HL-60 (cell line): Measurements from ENCODE around the gene PPP2R2D.

ENCODE experiments used
- DNase-seq, 2 experiments: peaks; one replicate each; pipeline ENCODE4 v3.0.0-alpha.2; 2010 to 2020; ENCODE audit warnings: low read depth in 1 of 2, low spot score in 1 of 2
- H3K27ac ChIP-seq: fragments of 250-450 bp; sonication (Bioruptor Pico); replicated peaks from 2 replicates; pipeline ENCODE4 v1.5.1; 2020; ENCODE audit warnings: mild to moderate bottlenecking, moderate library complexity
- H3K27me3 ChIP-seq: fragments of 250-450 bp; sonication (Bioruptor Pico); 2 replicates; pipeline ENCODE4 v1.5.1; 2021; ENCODE audit warnings: mild to moderate bottlenecking, moderate library complexity; ENCODE audit not compliant: insufficient read depth, poor library complexity, severe bottlenecking
- H3K4me3 ChIP-seq: replicated peaks from 2 replicates; pipeline ENCODE4 v1.5.1; 2011; ENCODE audit warnings: mild to moderate bottlenecking, control low read depth, low read length; ENCODE audit not compliant: insufficient read depth
- GABPA ChIP-seq: IDR thresholded peaks from 2 replicates; pipeline ENCODE4 v1.6.1; 2012; ENCODE audit warnings: low read depth
- POLR2AphosphoS5 ChIP-seq: IDR thresholded peaks from 2 replicates; pipeline ENCODE4 v1.6.1; 2012; ENCODE audit warnings: low read depth
- REST ChIP-seq: IDR thresholded peaks from 2 replicates; pipeline ENCODE4 v1.6.1; 2012; ENCODE audit warnings: low read depth; ENCODE audit not compliant: insufficient replicate concordance
- SPI1 ChIP-seq: IDR thresholded peaks from 2 replicates; pipeline ENCODE4 v1.6.1; 2012; ENCODE audit warnings: low read depth, mild to moderate bottlenecking, borderline replicate concordance
- TF ChIP-seq, protein P1 (sequence below): IDR thresholded peaks from one replicate; pipeline ENCODE4 v1.5.1; 2011; ENCODE audit warnings: low read length, control low read depth, inconsistent platforms; ENCODE audit not compliant: insufficient read depth

Gene PPP2R2D

GRCh38 chr10:131996466-131997365 lies 95.9 kb downstream of the PPP2R2D start:
- TF ChIP-seq, protein P1, sequence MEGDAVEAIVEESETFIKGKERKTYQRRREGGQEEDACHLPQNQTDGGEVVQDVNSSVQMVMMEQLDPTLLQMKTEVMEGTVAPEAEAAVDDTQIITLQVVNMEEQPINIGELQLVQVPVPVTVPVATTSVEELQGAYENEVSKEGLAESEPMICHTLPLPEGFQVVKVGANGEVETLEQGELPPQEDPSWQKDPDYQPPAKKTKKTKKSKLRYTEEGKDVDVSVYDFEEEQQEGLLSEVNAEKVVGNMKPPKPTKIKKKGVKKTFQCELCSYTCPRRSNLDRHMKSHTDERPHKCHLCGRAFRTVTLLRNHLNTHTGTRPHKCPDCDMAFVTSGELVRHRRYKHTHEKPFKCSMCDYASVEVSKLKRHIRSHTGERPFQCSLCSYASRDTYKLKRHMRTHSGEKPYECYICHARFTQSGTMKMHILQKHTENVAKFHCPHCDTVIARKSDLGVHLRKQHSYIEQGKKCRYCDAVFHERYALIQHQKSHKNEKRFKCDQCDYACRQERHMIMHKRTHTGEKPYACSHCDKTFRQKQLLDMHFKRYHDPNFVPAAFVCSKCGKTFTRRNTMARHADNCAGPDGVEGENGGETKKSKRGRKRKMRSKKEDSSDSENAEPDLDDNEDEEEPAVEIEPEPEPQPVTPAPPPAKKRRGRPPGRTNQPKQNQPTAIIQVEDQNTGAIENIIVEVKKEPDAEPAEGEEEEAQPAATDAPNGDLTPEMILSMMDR = no peak
- TF ChIP-seq SPI1 = no peak
- no peak for TF ChIP-seq REST
- no peak for TF ChIP-seq POLR2AphosphoS5
- TF ChIP-seq GABPA = no peak
- no peak overlapping the region for H3K4me3 ChIP-seq
- no peak for DNase-seq
- no peaks in the 10 kb centered on the region for H3K27me3 ChIP-seq
- H3K27ac ChIP-seq = no peak overlapping the region

DNA sequence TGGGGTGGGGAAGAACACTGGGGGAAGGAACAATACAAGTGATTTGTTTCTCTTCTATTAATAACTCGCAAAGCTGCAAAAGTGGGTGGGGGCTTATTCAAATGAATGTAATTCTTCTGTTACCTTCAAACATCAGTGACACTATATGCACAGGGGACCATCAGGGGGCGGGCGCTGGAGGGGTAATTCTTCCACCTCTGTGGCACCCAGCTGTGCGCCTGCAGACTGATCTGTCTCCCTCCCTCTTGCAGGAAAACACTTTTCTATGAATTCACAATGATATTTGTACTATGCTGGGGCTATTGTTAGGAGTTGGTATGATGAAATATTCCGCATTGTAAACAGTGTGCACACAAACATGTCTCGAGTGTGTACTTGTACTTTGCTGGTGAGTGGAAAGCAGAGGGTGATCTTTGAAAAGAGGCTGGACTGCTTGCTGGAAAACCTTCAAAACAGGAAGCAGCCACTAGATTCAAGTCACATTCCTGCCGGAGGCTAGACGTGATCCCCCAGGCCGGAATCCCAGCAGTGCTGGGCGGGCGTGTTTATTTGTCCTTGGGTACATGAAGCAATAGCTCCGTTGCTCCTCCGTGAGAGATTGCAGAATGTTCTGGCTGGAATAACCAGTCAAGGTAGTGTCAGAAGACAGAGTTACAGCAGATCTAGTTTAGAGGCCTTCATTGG lies 96.7 kb downstream of the PPP2R2D start:
- TF ChIP-seq REST = no peak
- TF ChIP-seq POLR2AphosphoS5 = no peak
- TF ChIP-seq GABPA = no peak
- TF ChIP-seq, protein P1 = no peak
- no peak for TF ChIP-seq SPI1

DNA sequence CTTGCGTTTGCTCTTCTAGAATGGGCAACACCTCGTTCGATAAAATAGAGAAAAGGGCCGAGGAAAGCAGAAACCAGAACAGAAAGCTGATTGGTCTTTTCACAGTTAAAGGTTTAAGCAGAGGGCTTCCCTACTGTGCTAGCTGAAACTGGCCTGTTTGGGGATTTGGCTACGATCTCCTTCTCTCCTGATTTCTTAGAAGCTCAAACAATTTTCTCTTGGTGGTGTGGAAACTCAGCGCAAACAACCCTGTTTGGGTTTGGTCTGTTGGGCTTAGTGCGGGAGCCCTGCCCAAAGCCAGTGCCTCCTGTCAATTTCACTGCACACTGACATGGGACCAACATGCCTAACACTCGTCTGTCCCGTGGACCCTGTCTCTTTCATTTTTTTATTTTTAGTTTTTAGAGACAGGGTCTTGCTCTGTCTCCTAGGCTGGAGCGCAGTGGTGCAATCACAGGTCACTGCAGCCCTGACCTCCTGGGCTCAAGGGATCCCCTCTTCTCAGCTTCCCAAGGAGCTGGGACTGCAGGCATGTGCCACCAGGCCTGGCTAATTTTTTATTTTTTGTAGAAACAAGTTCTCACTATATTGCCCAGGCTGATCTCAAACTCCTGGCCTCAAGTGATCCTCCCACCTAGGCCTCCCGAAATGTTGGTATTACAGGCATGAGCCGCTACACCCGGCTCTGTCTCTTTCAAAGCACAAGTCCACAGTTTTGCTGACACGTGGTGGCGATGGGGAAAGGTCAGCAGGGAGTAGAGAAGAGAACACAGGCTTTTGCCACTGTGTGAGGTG lies 97.4 kb downstream of the PPP2R2D start:
- H3K27ac ChIP-seq = no peak overlapping the region
- TF ChIP-seq REST (no peak), SPI1 (no peak), POLR2AphosphoS5 (no peak), GABPA (no peak)
- TF ChIP-seq, protein P1 = no peak
- H3K27me3 ChIP-seq = no peaks in the 10 kb centered on the region
- no peak overlapping the region for H3K4me3 ChIP-seq
- no peak for DNase-seq

More for the DNA sequence above, 96.7 kb downstream of the PPP2R2D start:
- H3K27ac ChIP-seq = no peak overlapping the region
- H3K27me3 ChIP-seq = no peaks in the 10 kb centered on the region
- DNase-seq = no peak
- H3K4me3 ChIP-seq = no peak overlapping the region
